SIG-M5 (cell line): ENCODE results near the gene OR1S1.
"Not testable (repeated sequence)": the region's sequence is repeated elsewhere in the genome, so short reads cannot be mapped to it uniquely, and the experiment has no call there.

Experiments used
- DNase-seq: peaks from one replicate; lab custom pipeline; 2025; lab: John Stamatoyannopoulos, UW

Gene OR1S1

GRCh38 chr11:58212420-58212819 is at the start of gene OR1S1:
TSS of gene OR1S1 (plus strand) at chr11:58212720.
- DNase-seq = not testable (repeated sequence)

- no peak for DNase-seq
Measured at GRCh38 chr11:58164389-58164788, 48.1 kb upstream of the OR1S1 start.

DNA sequence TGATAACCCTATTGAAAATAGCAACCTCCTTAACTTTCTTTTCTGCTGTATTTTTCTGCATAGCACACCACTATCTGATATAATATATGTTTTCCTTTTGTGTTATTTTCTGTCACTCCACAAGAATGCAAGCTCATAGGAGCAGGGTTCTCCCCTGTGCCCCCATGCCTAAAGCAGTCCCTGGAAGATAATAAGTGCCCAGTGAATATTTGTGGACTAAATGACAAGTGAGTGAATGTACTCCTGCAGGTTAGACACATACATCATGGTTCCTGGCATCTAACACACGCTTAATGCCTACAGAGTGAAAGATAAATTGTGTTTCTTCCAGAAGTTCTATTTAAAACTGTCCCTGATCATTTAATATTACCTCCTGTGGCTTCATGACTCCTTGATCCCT is 47.5 kb upstream of the OR1S1 start:
- no peak for DNase-seq

DNA sequence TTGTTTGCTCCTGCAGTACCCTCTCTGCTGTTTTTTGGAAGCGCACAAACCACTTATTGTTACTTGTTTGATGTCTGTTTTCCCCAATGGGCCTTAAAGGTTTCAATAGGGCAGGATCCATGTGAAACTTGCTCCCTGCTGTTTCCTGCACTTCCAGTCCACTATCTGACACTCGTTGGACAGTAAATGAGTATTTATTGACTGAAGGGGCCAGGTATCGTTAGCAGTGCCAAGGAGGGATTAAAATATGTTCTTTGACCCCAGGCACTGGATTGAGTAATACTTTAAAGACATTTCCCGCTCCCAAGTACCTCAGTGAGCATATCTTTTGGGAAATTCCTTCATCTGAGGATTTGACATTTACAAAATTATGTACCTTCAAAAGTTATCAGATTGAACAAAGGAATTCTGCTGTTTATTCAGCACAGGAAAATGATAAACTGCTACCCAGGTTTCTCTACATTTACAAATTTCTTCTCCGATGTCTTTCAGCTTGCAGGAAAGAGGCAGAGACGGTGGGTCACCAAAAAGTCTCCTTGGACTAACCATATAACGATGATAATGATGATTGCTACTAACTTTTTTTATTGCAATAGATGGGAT is 46.9 kb upstream of the OR1S1 start:
- no peak for DNase-seq

GRCh38 chr11:58177409-58178054 is 35.0 kb upstream of the OR1S1 start:
- DNase-seq = no peak

- DNase-seq = no peak
Measured at GRCh38 chr11:58178444-58178843, 34.1 kb upstream of the OR1S1 start.

GRCh38 chr11:58179648-58180047 is 32.9 kb upstream of the OR1S1 start:
- no peak for DNase-seq

- no peak for DNase-seq
Measured at GRCh38 chr11:58186938-58187337, 25.6 kb upstream of the OR1S1 start.

DNA sequence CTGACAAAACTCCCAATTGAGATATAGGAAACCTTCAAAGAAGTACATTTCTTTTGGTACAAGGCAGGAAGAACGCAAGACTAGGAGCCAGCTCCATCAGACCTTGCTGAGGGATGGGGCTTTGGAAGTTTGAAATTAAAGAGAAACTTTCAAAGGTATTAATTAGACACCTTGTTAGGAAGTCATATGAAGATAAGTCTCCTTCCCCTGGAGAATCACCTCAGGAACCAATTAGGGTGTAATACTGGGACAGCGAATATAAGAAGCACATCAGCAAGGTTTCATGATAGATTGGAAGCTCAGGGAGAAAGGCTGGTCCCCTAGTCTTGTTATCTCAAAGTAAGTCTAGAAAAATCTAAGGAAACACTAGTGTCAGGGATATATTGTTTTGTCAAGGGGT is 23.8 kb upstream of the OR1S1 start, which contains the start of gene OR9Q2:
Gene OR9Q2, plus strand, starts transcription at position 301 of the 400 bp plus-strand sequence. CDS start 1,421 bp downstream, outside the sequence.
- no peak for DNase-seq

DNA sequence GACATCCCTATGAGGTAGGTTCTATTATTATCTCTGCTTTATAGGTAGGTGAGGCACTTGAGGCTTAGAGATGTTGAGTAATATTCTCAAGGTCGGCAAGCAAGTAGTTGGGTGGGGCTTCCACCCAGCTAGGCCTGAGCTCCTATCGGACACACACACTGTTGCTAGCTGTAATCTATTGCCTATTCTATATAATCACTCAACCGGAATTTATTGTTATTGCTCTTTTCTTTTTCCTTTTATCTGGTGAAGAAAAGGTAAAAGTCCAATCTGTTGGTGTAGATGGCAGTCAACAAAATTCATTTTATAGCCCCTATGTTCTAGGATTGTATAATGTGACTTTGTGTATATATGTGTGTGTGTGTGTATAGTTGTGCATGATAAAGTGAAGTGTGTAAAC is 20.3 kb upstream of the OR1S1 start:
- no peak for DNase-seq

- DNase-seq = no peak
Measured at GRCh38 chr11:58193391-58193790, 19.1 kb upstream of the OR1S1 start.

DNA sequence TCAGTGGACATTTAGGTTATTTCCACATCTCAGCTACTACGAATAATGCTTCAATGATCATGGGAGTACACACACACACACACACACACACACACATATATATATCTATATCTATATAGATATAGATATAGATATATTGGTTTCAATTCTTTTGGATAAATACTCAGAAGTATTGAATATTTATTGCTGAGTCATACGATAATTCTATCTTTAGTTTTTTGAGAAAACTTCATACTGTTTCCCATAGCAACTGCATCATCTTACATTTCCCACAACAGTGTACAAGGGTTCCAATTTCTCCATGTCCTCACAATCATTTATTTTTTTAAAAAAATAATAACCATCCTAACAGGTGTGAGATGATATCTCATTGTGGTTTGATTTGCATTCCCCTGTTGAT is 16.6 kb upstream of the OR1S1 start:
- no peak for DNase-seq

GRCh38 chr11:58199271-58199670 is 13.2 kb upstream of the OR1S1 start:
- no peak for DNase-seq

- no peak for DNase-seq
Measured at GRCh38 chr11:58204042-58204441, 8.5 kb upstream of the OR1S1 start, which contains the start of gene OR1S2. TSS of gene OR1S2 (minus strand) at chr11:58204142. CDS start at chr11:58204142, 0 bp downstream.

DNA sequence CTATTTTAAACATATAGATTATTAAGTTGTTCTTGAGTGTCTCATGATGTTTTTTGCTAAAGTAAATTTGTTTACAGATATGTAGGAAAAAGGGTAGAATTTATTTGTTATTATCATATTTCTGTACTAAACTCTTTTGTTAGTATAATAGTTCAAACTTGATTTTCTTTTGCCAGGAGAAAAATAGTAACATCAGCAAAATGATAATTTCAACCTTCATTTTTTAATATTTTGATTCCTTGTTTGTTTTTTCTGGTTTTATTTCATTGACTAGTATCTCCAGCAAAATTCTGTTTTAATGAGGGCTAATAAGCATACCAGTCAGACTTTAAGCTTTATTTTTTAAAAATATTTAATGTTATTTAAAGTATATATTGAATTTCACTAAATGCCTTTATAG is 4.0 kb downstream of the OR1S1 start:
- DNase-seq = no peak

DNA sequence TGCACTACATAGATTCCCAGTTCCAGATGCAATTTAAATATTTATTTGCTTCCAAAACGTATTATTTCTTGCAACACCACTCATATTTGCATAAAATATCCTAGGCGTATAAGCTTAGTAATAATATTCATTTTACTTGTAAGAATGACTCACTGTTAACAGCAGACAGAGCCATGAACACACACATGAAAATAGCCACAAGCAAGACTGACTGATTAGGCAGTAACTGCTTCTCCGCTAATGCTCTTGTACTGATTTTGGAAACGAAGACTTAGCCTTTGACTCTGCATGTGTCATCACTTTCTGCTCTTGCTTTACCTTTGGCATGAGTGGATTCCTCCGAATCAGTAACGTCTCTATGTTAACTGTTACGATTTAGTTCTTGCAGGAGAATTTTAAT is 10.2 kb downstream of the OR1S1 start:
- DNase-seq = no peak

DNA sequence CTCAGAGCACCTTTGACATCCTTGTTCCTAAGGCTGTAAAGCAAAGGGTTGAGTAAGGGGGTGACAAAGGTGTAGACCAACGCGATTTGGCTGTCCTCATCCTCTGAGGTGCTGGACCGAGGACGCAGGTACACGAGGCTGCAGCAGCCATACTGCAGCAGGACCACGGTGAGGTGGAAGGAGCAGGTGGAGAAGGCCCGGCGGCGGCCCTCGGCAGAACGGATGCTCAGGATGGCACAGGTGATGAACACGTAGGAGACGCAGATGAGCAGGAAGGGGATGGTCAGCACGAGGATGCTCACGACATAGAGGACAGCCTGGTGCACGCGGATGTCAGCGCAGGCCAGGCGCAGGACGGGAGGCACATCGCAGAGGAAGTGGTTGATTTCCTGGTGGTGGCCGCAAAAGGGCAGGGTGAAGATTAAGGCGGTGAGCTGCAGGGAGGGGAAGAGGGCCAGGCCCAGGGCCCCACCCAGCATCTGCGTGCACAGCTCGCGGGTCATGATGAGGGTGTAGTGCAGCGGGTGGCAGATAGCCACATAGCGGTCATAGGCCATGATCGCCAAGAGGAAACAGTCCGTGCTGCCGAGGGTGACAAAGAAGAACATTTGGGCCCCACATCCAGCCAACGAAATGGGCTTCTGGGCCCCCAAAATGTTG is 15.6 kb downstream of the OR1S1 start:
- DNase-seq = no peak

GRCh38 chr11:58243954-58244353 is 31.4 kb downstream of the OR1S1 start:
- DNase-seq = no peak

DNA sequence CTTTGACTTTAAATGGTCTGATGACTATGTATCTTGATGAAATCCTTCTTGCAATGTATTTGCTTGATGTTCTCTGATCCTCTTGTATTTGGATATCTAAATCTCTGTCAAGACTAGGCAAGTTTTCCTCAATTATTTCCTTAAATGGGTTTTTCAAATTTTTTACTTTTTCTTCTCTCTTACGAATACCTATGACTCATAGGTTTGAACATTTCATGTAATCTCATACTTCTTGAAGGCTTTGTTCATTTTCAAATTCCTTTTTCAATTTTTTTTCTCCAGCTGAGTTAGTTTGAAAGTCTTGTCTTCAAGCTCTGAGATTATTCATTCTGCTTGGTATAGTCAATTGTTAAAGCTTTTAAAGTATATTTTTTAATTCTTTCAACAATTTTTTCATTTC is 42.4 kb downstream of the OR1S1 start:
- no peak for DNase-seq

- no peak for DNase-seq
Measured at GRCh38 chr11:58259983-58260382, 47.5 kb downstream of the OR1S1 start.
